H9 (cell line): Measurements from ENCODE around the gene ANXA2. TPM values are rescaled to one million over a fixed set of nuclear protein-coding genes. Genes with fewer than 3 reads are reported as not detected.

Source experiments
- DNase-seq: peaks from one replicate; pipeline ENCODE4 v3.0.0-alpha.2; 2017
- H2AFZ ChIP-seq: one replicate; pipeline ENCODE4 v1.6.1; 2013; ENCODE audit warnings: mild to moderate bottlenecking, low read length, control low read depth, moderate library complexity
- H2AK5ac ChIP-seq: 2 replicates; pipeline ENCODE4 v1.6.1; 2013; ENCODE audit warnings: low read length, control low read depth, mixed read lengths; ENCODE audit not compliant: insufficient read length
- H2BK120ac ChIP-seq: one replicate; pipeline ENCODE4 v1.6.1; 2013; ENCODE audit warnings: low read depth, mild to moderate bottlenecking, low read length, control low read depth, inconsistent platforms; ENCODE audit not compliant: poor library complexity, severe bottlenecking
- H2BK12ac ChIP-seq: 2 replicates; pipeline ENCODE4 v1.6.1; 2013; ENCODE audit warnings: low read length, control low read depth, mixed read lengths, low read depth; ENCODE audit not compliant: insufficient read length
- H2BK15ac ChIP-seq: 2 replicates; pipeline ENCODE4 v1.6.1; 2013; ENCODE audit warnings: low read depth, low read length, control low read depth
- H2BK20ac ChIP-seq: one replicate; pipeline ENCODE4 v1.6.1; 2013; ENCODE audit warnings: low read depth, mild to moderate bottlenecking, low read length, control low read depth, inconsistent platforms; ENCODE audit not compliant: poor library complexity, severe bottlenecking
- H2BK5ac ChIP-seq: 2 replicates; pipeline ENCODE4 v1.6.1; 2013; ENCODE audit warnings: low read length, control low read depth, mixed read lengths; ENCODE audit not compliant: insufficient read length
- H3K14ac ChIP-seq: 2 replicates; pipeline ENCODE4 v1.6.1; 2013; ENCODE audit warnings: low read length, control low read depth; ENCODE audit not compliant: insufficient read depth
- H3K18ac ChIP-seq: 2 replicates; pipeline ENCODE4 v1.6.1; 2013; ENCODE audit warnings: low read depth, mild to moderate bottlenecking, mixed read lengths, low read length, control low read depth; ENCODE audit not compliant: insufficient read length
- H3K23ac ChIP-seq: 2 replicates; pipeline ENCODE4 v1.6.1; 2013; ENCODE audit warnings: low read length, control low read depth, mixed read lengths, low read depth; ENCODE audit not compliant: insufficient read length
- H3K23me2 ChIP-seq: 2 replicates; pipeline ENCODE4 v1.6.1; 2013; ENCODE audit warnings: low read depth, mild to moderate bottlenecking, mixed read lengths, low read length, control low read depth; ENCODE audit not compliant: insufficient read length, poor library complexity, severe bottlenecking
- H3K27ac ChIP-seq: 2 replicates; pipeline ENCODE4 v1.5.1; 2013; ENCODE audit warnings: low read length, control low read depth, mixed read lengths, low read depth; ENCODE audit not compliant: insufficient read length
- H3K27me3 ChIP-seq: 2 replicates; pipeline ENCODE4 v1.6.1; 2013; ENCODE audit warnings: low read length, control low read depth, inconsistent platforms; ENCODE audit not compliant: insufficient read depth
- H3K4ac ChIP-seq: 2 replicates; pipeline ENCODE4 v1.6.1; 2013; ENCODE audit warnings: low read depth, mild to moderate bottlenecking, control low read depth, inconsistent platforms, low read length, moderate library complexity
- H3K4me1 ChIP-seq: 2 replicates; pipeline ENCODE4 v1.6.1; 2013; ENCODE audit warnings: low read length, control low read depth, inconsistent platforms; ENCODE audit not compliant: insufficient read depth
- H3K4me2 ChIP-seq: 2 replicates; pipeline ENCODE4 v1.6.1; 2013; ENCODE audit warnings: low read length, control low read depth, mixed read lengths; ENCODE audit not compliant: insufficient read length, insufficient read depth
- H3K56ac ChIP-seq: 2 replicates; pipeline ENCODE4 v1.6.1; 2013; ENCODE audit warnings: low read depth, mild to moderate bottlenecking, mixed read lengths, low read length, control low read depth; ENCODE audit not compliant: insufficient read length
- H3K79me1 ChIP-seq: 2 replicates; pipeline ENCODE4 v1.6.1; 2013; ENCODE audit warnings: low read depth, mild to moderate bottlenecking, moderate library complexity, low read length, control low read depth, inconsistent platforms; ENCODE audit not compliant: insufficient read depth, poor library complexity, severe bottlenecking
- H3K79me2 ChIP-seq: 2 replicates; pipeline ENCODE4 v1.6.1; 2013; ENCODE audit warnings: low read length, control low read depth, inconsistent platforms; ENCODE audit not compliant: insufficient read depth
- H3K9ac ChIP-seq: 2 replicates; pipeline ENCODE4 v1.6.1; 2013; ENCODE audit warnings: low read length, control low read depth, mixed read lengths; ENCODE audit not compliant: insufficient read length; ENCODE audit errors: extremely low read depth
- H3K9me3 ChIP-seq: one replicate; pipeline ENCODE4 v1.6.1; 2013; ENCODE audit warnings: low read depth, low read length, inconsistent platforms; ENCODE audit not compliant: control insufficient read depth
- H3T11ph ChIP-seq: one replicate; pipeline ENCODE4 v1.6.1; 2013; ENCODE audit warnings: mild to moderate bottlenecking, low read length, control low read depth, inconsistent platforms
- H4K20me1 ChIP-seq: one replicate; pipeline ENCODE4 v1.6.1; 2013; ENCODE audit not compliant: control insufficient read depth, insufficient read length, insufficient read depth
- H4K5ac ChIP-seq: 2 replicates; pipeline ENCODE4 v1.6.1; 2013; ENCODE audit warnings: low read depth, mild to moderate bottlenecking, mixed read lengths, low read length, control low read depth; ENCODE audit not compliant: insufficient read length
- H4K8ac ChIP-seq: replicated peaks from 2 replicates; pipeline ENCODE4 v1.6.1; 2013; ENCODE audit warnings: low read length, control low read depth, mixed read lengths, low read depth; ENCODE audit not compliant: insufficient read length
- H4K91ac ChIP-seq: 2 replicates; pipeline ENCODE4 v1.6.1; 2013; ENCODE audit warnings: low read depth, mild to moderate bottlenecking, moderate library complexity, mixed read lengths, low read length, control low read depth; ENCODE audit not compliant: insufficient read length
- H3K27ac Mint-ChIP-seq, 3 experiments: 2 replicates in 2 of 3; 3 replicates in 1 of 3; pipeline ENCODE4 v1.8.0; 2020 to 2021; ENCODE audit warnings: mixed read lengths in 3 of 3, mild to moderate bottlenecking in 1 of 3, moderate library complexity in 1 of 3
- H3K27me3 Mint-ChIP-seq: 2 replicates; pipeline ENCODE4 v1.8.0; 2021; ENCODE audit warnings: low read depth, mild to moderate bottlenecking, moderate library complexity, mixed read lengths
- H3K36me3 Mint-ChIP-seq, 3 experiments: 2 replicates in 2 of 3; 3 replicates in 1 of 3; pipeline ENCODE4 v1.8.0; 2020 to 2021; ENCODE audit warnings: low read depth in 3 of 3, mixed read lengths in 3 of 3; ENCODE audit not compliant: insufficient read depth in 1 of 3
- H3K4me1 Mint-ChIP-seq, 2 experiments: 2 replicates each; pipeline ENCODE4 v1.8.0; 2020; ENCODE audit warnings: mixed read lengths in 2 of 2
- H3K4me3 Mint-ChIP-seq, 2 experiments: 2 replicates in 1 of 2; 3 replicates in 1 of 2; pipeline ENCODE4 v1.8.0; 2020 to 2021; ENCODE audit warnings: mild to moderate bottlenecking in 2 of 2, mixed read lengths in 2 of 2, moderate library complexity in 1 of 2
- H3K9me3 Mint-ChIP-seq, 2 experiments: 2 replicates in 1 of 2; 3 replicates in 1 of 2; pipeline ENCODE4 v1.8.0; 2020; ENCODE audit warnings: mild to moderate bottlenecking in 2 of 2, mixed read lengths in 2 of 2, moderate library complexity in 1 of 2
- CTCF ChIP-seq: fragments of 200-600 bp; sonication (generic); conservative IDR thresholded peaks from 3 replicates; pipeline ENCODE4 v1.8.0; 2021; ENCODE audit warnings: antibody characterized with exemption, mild to moderate bottlenecking
- WGBS: extraction: QIAGEN DNeasy Blood & Tissue Kit; methylation state at CpG from one replicate; pipeline ENCODE4 v1.1.7; 2013; ENCODE audit warnings: missing lambda C conversion rate, low lambda C conversion rate, mixed read lengths; ENCODE audit not compliant: insufficient read length; ENCODE audit errors: extremely low coverage; 5-methylcytosine and 5-hydroxymethylcytosine counted together
- total RNA-seq: library from RNA; stranded (reverse); gene quantifications from 2 replicates; pipeline ENCODE4 v1.2.1, GENCODE V29; 2021

Gene ANXA2
- total RNA-seq, 1 experiment from 2014 or later = 126 TPM

GRCh38 chr15:60356832-60357231 is 41.0 kb downstream of the ANXA2 start:
- no CpG with 5 or more reads among the region's 4 CpGs for WGBS
- H3K56ac ChIP-seq = no peak overlapping the region
- no peaks in the 10 kb centered on the region for H3K79me2 ChIP-seq
- no peak overlapping the region for H2BK20ac ChIP-seq
- no peak overlapping the region for H2AK5ac ChIP-seq
- no peaks in the 10 kb centered on the region for H3K9me3 Mint-ChIP-seq
- no peak overlapping the region for H4K91ac ChIP-seq
- no peak overlapping the region for H3T11ph ChIP-seq
- peaks cover 0 to 51% (median 21%) of the 10 kb centered on the region in 3 experiments; a peak in 5 of 7 replicates for H3K36me3 Mint-ChIP-seq
- no peak overlapping the region for H3K27ac ChIP-seq
- H3K4me2 ChIP-seq = no peak overlapping the region
- H3K4me1 ChIP-seq = no peaks in the 10 kb centered on the region
- H3K4ac ChIP-seq = no peak overlapping the region
- no peak overlapping the region for H3K23ac ChIP-seq
- no peak overlapping the region for H2BK12ac ChIP-seq
- no peak overlapping the region for H3K27ac Mint-ChIP-seq
- H3K18ac ChIP-seq = no peak overlapping the region
- H3K79me1 ChIP-seq = no peaks in the 10 kb centered on the region
- H2AFZ ChIP-seq = no peak overlapping the region
- no peaks in the 10 kb centered on the region for H3K9me3 ChIP-seq
- no peaks in the 10 kb centered on the region for H3K27me3 Mint-ChIP-seq
- no peak overlapping the region for H3K14ac ChIP-seq
- no peaks in the 10 kb centered on the region for H4K20me1 ChIP-seq
- no peak overlapping the region for H4K8ac ChIP-seq
- no peak overlapping the region for H2BK120ac ChIP-seq
- H3K4me3 Mint-ChIP-seq = no peak overlapping the region
- no peak overlapping the region for H2BK15ac ChIP-seq
- no peak for TF ChIP-seq CTCF
- no peak for DNase-seq
- H3K9ac ChIP-seq = no peak overlapping the region
- H2BK5ac ChIP-seq = no peak overlapping the region
- H4K5ac ChIP-seq = no peak overlapping the region
- H3K23me2 ChIP-seq = no peaks in the 10 kb centered on the region
- H3K4me1 Mint-ChIP-seq = peaks cover 0 to 8% of the 10 kb centered on the region in 2 experiments; a peak in 2 of 4 replicates
- no peaks in the 10 kb centered on the region; the same call in 1 of the 2 replicates for H3K27me3 ChIP-seq
